ENCODE results near the gene AGBL5. TPM values are rescaled to one million over a fixed set of nuclear protein-coding genes. Genes with fewer than 3 reads are reported as not detected.

Gene AGBL5
- total and polyA plus RNA-seq, 2 of the 13 experiments (the other 11 are each of a cell fraction or from before 2014, with no cell fraction given) = 55.9 to 73.3 TPM

GRCh38 chr2:27071277-27071989 is 20.0 kb downstream of the AGBL5 start, which contains the start of gene OST4 (continued):
- TF ChIP-seq NAIF1 (CRISPR knock-in tag; IDR thresholded peaks at IDR 0.05; ENCODE audit: borderline replicate concordance) = no peak
- TF ChIP-seq ZNF430 (CRISPR knock-in tag; IDR thresholded peaks at IDR 0.05) = peak; percentile 35; the same call in 1 of the 2 replicates
- TF ChIP-seq, protein P1, sequence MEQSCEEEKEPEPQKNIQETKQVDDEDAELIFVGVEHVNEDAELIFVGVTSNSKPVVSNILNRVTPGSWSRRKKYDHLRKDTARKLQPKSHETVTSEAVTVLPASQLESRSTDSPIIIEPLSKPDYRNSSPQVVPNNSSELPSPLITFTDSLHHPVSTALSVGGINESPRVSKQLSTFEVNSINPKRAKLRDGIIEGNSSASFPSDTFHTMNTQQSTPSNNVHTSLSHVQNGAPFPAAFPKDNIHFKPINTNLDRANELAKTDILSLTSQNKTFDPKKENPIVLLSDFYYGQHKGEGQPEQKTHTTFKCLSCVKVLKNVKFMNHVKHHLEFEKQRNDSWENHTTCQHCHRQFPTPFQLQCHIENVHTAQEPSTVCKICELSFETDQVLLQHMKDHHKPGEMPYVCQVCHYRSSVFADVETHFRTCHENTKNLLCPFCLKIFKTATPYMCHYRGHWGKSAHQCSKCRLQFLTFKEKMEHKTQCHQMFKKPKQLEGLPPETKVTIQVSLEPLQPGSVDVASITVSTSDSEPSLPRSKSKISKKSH (CRISPR knock-in tag; IDR thresholded peaks at IDR 0.05; ENCODE audit: borderline replicate concordance) = peak; percentile 57; the same call in 1 of the 2 replicates
- peak; percentile 71 for TF ChIP-seq IKZF4 (CRISPR knock-in tag; IDR thresholded peaks at IDR 0.05; ENCODE audit: borderline replicate concordance, low read depth, not compliant biosample characterization)
- TF ChIP-seq, protein P2, sequence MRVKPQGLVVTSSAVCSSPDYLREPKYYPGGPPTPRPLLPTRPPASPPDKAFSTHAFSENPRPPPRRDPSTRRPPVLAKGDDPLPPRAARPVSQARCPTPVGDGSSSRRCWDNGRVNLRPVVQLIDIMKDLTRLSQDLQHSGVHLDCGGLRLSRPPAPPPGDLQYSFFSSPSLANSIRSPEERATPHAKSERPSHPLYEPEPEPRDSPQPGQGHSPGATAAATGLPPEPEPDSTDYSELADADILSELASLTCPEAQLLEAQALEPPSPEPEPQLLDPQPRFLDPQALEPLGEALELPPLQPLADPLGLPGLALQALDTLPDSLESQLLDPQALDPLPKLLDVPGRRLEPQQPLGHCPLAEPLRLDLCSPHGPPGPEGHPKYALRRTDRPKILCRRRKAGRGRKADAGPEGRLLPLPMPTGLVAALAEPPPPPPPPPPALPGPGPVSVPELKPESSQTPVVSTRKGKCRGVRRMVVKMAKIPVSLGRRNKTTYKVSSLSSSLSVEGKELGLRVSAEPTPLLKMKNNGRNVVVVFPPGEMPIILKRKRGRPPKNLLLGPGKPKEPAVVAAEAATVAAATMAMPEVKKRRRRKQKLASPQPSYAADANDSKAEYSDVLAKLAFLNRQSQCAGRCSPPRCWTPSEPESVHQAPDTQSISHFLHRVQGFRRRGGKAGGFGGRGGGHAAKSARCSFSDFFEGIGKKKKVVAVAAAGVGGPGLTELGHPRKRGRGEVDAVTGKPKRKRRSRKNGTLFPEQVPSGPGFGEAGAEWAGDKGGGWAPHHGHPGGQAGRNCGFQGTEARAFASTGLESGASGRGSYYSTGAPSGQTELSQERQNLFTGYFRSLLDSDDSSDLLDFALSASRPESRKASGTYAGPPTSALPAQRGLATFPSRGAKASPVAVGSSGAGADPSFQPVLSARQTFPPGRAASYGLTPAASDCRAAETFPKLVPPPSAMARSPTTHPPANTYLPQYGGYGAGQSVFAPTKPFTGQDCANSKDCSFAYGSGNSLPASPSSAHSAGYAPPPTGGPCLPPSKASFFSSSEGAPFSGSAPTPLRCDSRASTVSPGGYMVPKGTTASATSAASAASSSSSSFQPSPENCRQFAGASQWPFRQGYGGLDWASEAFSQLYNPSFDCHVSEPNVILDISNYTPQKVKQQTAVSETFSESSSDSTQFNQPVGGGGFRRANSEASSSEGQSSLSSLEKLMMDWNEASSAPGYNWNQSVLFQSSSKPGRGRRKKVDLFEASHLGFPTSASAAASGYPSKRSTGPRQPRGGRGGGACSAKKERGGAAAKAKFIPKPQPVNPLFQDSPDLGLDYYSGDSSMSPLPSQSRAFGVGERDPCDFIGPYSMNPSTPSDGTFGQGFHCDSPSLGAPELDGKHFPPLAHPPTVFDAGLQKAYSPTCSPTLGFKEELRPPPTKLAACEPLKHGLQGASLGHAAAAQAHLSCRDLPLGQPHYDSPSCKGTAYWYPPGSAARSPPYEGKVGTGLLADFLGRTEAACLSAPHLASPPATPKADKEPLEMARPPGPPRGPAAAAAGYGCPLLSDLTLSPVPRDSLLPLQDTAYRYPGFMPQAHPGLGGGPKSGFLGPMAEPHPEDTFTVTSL (CRISPR knock-in tag; IDR thresholded peaks at IDR 0.05; ENCODE audit: borderline replicate concordance) = 0 out of 2 replicates have a peak, but pooled peaks have one; percentile 0
- peak; percentile 74 for TF ChIP-seq ZNF883 (CRISPR knock-in tag; IDR thresholded peaks at IDR 0.05; ENCODE audit: not compliant biosample characterization)
- TF ChIP-seq, protein P3, sequence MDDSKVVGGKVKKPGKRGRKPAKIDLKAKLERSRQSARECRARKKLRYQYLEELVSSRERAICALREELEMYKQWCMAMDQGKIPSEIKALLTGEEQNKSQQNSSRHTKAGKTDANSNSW (CRISPR knock-in tag; IDR thresholded peaks at IDR 0.05; ENCODE audit: borderline replicate concordance) = peak; percentile 80; the same call in 1 of the 2 replicates
- TF ChIP-seq ZNF274 (CRISPR knock-in tag; IDR thresholded peaks at IDR 0.05) = 0 out of 2 replicates have a peak, but pooled peaks have one; percentile 17
- TF ChIP-seq, protein P4, sequence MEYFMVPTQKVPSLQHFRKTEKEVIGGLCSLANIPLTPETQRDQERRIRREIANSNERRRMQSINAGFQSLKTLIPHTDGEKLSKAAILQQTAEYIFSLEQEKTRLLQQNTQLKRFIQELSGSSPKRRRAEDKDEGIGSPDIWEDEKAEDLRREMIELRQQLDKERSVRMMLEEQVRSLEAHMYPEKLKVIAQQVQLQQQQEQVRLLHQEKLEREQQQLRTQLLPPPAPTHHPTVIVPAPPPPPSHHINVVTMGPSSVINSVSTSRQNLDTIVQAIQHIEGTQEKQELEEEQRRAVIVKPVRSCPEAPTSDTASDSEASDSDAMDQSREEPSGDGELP (IDR thresholded peaks at IDR 0.05; ENCODE audit: borderline replicate concordance, low read depth) = peak; percentile 93; the same call in 1 of the 2 replicates
- TF ChIP-seq MYNN (CRISPR knock-in tag; IDR thresholded peaks at IDR 0.05; ENCODE audit: low read depth) = no peak
- no peak for TF ChIP-seq ZNF251 (CRISPR knock-in tag; IDR thresholded peaks at IDR 0.05)
- TF ChIP-seq NFYC (CRISPR knock-in tag; IDR thresholded peaks at IDR 0.05) = peak; percentile 31; the same call in 1 of the 2 replicates
- no peak; the same call in 1 of the 2 replicates for TF ChIP-seq ZNF678 (CRISPR knock-in tag; IDR thresholded peaks at IDR 0.05)
- TF ChIP-seq CCDC6 (CRISPR knock-in tag; IDR thresholded peaks at IDR 0.05) = 0 out of 2 replicates have a peak, but pooled peaks have one; percentile 44
- no peak for TF ChIP-seq ZFP36L1 (CRISPR knock-in tag; IDR thresholded peaks at IDR 0.05)
- no peak; the same call in 1 of the 2 replicates for TF ChIP-seq ETS1 (CRISPR knock-in tag; IDR thresholded peaks at IDR 0.05)
- peak; percentile 96 for TF ChIP-seq GABPB1 (CRISPR knock-in tag; IDR thresholded peaks at IDR 0.05)
- TF ChIP-seq ZFY (CRISPR knock-in tag; IDR thresholded peaks at IDR 0.05) = peak; percentile 92
- TF ChIP-seq GZF1 (CRISPR knock-in tag; IDR thresholded peaks at IDR 0.05) = no peak

Measured in HepG2 (cell line).